GM10847 (cell line): ENCODE data around the gene MATK.

Source experiments
- POLR2A ChIP-seq: IDR thresholded peaks from 2 replicates; pipeline ENCODE4 v1.6.1; 2011; ENCODE audit not compliant: insufficient read length; ENCODE audit errors: extremely low read depth

MATK gene

GRCh38 chr19:3730457-3730958, 55.7 kb downstream of the MATK start:
- no peak for TF ChIP-seq POLR2A
